HG03460 (cell line): Measurements from ENCODE around the gene RBM23.

Experiments
- ATAC-seq: cut with Tn5 transposase; IDR thresholded peaks from one replicate; pipeline ENCODE4 v1.9.1; 2021; ENCODE audit not compliant: unreplicated experiment

Gene RBM23

GRCh38 chr14:22844221-22845102 is 74.5 kb downstream of the RBM23 start:
- no peak for ATAC-seq
